Fibroblast of skin of back (primary cell): ENCODE data around the gene SPATA6. TPM values are rescaled to one million over a fixed set of nuclear protein-coding genes. Genes with fewer than 3 reads are reported as not detected.
"Not testable (repeated sequence)": the region's sequence is repeated elsewhere in the genome, so short reads cannot be mapped to it uniquely, and the experiment has no call there.

ENCODE experiments used
- DNase-seq: peaks from one replicate; pipeline ENCODE4 v3.0.0-alpha.2; 2013
- polyA plus RNA-seq, 2 experiments: library from polyadenylated mRNA; unstranded; fragments of 120-200 nt; gene quantifications; one replicate each; pipeline ENCODE4 v1.2.1, GENCODE V29; 2013; ENCODE audit not compliant: insufficient read length in 2 of 2

Gene SPATA6
- 2.5 TPM for polyA plus RNA-seq (2013, experiment 1 of 2; ENCODE audit: insufficient read length)
- polyA plus RNA-seq (2013, experiment 2 of 2; ENCODE audit: insufficient read length): 4.1 TPM

- DNase-seq: peak; percentile 92
Observed at GRCh38 chr1:48471691-48472576, at the start of gene SPATA6. SPATA6 (minus strand) TSS chr1:48472204; CDS start chr1:48472008, 196 bp downstream.

- DNase-seq: not testable (repeated sequence)
Observed at GRCh38 chr1:48519896-48520295, 47.9 kb upstream of the SPATA6 start.

- no peak for DNase-seq
Observed at GRCh38 chr1:48506870-48507269, 34.9 kb upstream of the SPATA6 start.

GRCh38 chr1:48500541-48501450, 28.8 kb upstream of the SPATA6 start:
- no peak for DNase-seq

GRCh38 chr1:48499211-48499735, 27.3 kb upstream of the SPATA6 start:
- no peak for DNase-seq

- DNase-seq: peak; percentile 66
Observed at GRCh38 chr1:48498096-48498791, 26.2 kb upstream of the SPATA6 start.

GRCh38 chr1:48495911-48496310, 23.9 kb upstream of the SPATA6 start:
- DNase-seq: no peak

GRCh38 chr1:48495166-48495565, 23.2 kb upstream of the SPATA6 start:
- no peak for DNase-seq

GRCh38 chr1:48493970-48494769, 22.2 kb upstream of the SPATA6 start:
- peak; percentile 89 for DNase-seq

GRCh38 chr1:48493041-48493440, 21.0 kb upstream of the SPATA6 start:
- DNase-seq: no peak

GRCh38 chr1:48492392-48492791, 20.4 kb upstream of the SPATA6 start:
- no peak for DNase-seq

GRCh38 chr1:48488721-48489120, 16.7 kb upstream of the SPATA6 start:
- no peak for DNase-seq

GRCh38 chr1:48480504-48480903, 8.5 kb upstream of the SPATA6 start:
- no peak for DNase-seq

- not testable (repeated sequence) for DNase-seq
Observed at GRCh38 chr1:48480023-48480422, 8.0 kb upstream of the SPATA6 start.

- DNase-seq: no peak
Observed at GRCh38 chr1:48472638-48473037, 634 bp upstream of the SPATA6 start.

- no peak for DNase-seq
Observed at GRCh38 chr1:48470950-48471690, 884 bp downstream of the SPATA6 start.

- DNase-seq: peak; percentile 14
Observed at GRCh38 chr1:48470481-48470855, 1.5 kb downstream of the SPATA6 start.

- DNase-seq: peak; percentile 40
Observed at GRCh38 chr1:48469616-48470480, 2.2 kb downstream of the SPATA6 start.

GRCh38 chr1:48466594-48466993, 5.4 kb downstream of the SPATA6 start:
- DNase-seq: no peak
